Transverse colon (tissue), 4 donors: Measurements from ENCODE around the gene APBA3. TPM values are rescaled to one million over a fixed set of nuclear protein-coding genes. Genes with fewer than 3 reads are reported as not detected.

Source experiments
- DNase-seq: peaks from one replicate; pipeline ENCODE4 v3.0.0-alpha.2; 2019
- H3K27ac ChIP-seq, 4 donors: fragments of 200-600 bp; sonication (generic); 2 replicates each; pipeline ENCODE4 v1.5.1; 2016 to 2018; ENCODE audit warnings: inconsistent platforms in 4 of 4
- H3K27me3 ChIP-seq: fragments of 200-600 bp; sonication (generic); 2 replicates; pipeline ENCODE4 v1.5.1; 2017; ENCODE audit warnings: inconsistent platforms
- H3K36me3 ChIP-seq, 4 donors: fragments of 200-600 bp; sonication (generic); 2 replicates each; pipeline ENCODE4 v1.5.1; 2017 to 2019; ENCODE audit warnings: inconsistent platforms in 4 of 4
- H3K4me1 ChIP-seq, 4 donors: fragments of 200-600 bp; sonication (generic); 2 replicates each; pipeline ENCODE4 v1.5.1; 2017 to 2020; ENCODE audit warnings: inconsistent platforms in 4 of 4
- H3K4me3 ChIP-seq, 4 donors: fragments of 200-600 bp; sonication (generic); 1 replicate in 1 of 4; 2 replicates in 3 of 4; pipeline versions ENCODE4 v1.5.1 to v1.6.1; 2017 to 2019; ENCODE audit warnings: inconsistent platforms in 4 of 4
- H3K9me3 ChIP-seq, 2 donors: fragments of 200-600 bp; sonication (generic); 2 replicates each; pipeline ENCODE4 v1.5.1; 2017 to 2019; ENCODE audit warnings: inconsistent platforms in 2 of 2
- CTCF ChIP-seq, 5 experiments: fragments of 200-600 bp in 3 of 5; fragments of 450-650 bp in 2 of 5; sonication (generic) in 3 of 5; IDR thresholded peaks; 1 replicate in 2 of 5; 2 replicates in 3 of 5; pipeline ENCODE4 v1.5.1; 2016 to 2017; ENCODE audit warnings: antibody characterized with exemption in 5 of 5, inconsistent platforms in 3 of 5, mild to moderate bottlenecking in 2 of 5, moderate library complexity in 1 of 5
- EP300 ChIP-seq: sonication (generic); formaldehyde crosslinking; IDR thresholded peaks from one replicate; pipeline ENCODE4 v1.6.1; 2017; ENCODE audit warnings: antibody characterized with exemption, low read depth
- POLR2A ChIP-seq: fragments of 450-650 bp; IDR thresholded peaks from one replicate; pipeline ENCODE4 v1.6.1; 2016; ENCODE audit warnings: antibody characterized with exemption, mild to moderate bottlenecking, moderate library complexity
- POLR2AphosphoS5 ChIP-seq, 3 donors: sonication (generic); formaldehyde crosslinking; IDR thresholded peaks; one replicate each; pipeline ENCODE4 v1.6.1; 2016; ENCODE audit warnings: antibody characterized with exemption in 3 of 3
- WGBS, 2 donors: methylation state at CpG; one replicate each; pipeline ENCODE4 v1.1.5; 2018; ENCODE audit warnings: low coverage in 1 of 2; 5-methylcytosine and 5-hydroxymethylcytosine counted together
- in situ Hi-C, 4 donors: fragments of 200-750 bp; cut with MboI; loops; one replicate each; pipeline versions ENCODE4 v1.15.0 to v1.15.1; 2017; ENCODE audit warnings: low sequenced_read_pairs in 3 of 4, low pct_ligation_motif_present in 1 of 4, low pct_unique_long_range_greater_than_20kb in 1 of 4
- intact Hi-C: fragments of 100-400 bp; cut with DNase I; formaldehyde crosslinking; loops from one replicate; pipeline ENCODE4 v1.15.1; 2023; ENCODE audit warnings: low total_unique reads
- total RNA-seq, 4 donors: library from RNA; depleted of rRNA; stranded (reverse); fragments of >200 nt; gene quantifications; one replicate each; pipeline ENCODE4 v1.1.0, GENCODE V29; 2016

The APBA3 gene
- total RNA-seq, 4 donors from 2014 or later = 24.0 to 284 (median 95.7) TPM

GRCh38 chr19:3803986-3804385, 42.5 kb upstream of the APBA3 start:
- Histone ChIP-seq H3K27me3 (peaks cover 37% of the 10 kb centered on the region), H3K9me3 (no peaks in the 10 kb centered on the region), H3K36me3 (no peaks in the 10 kb centered on the region), H3K4me3 (no peak overlapping the region), H3K27ac (no peak overlapping the region), H3K4me1 (peaks cover 5 to 12% (median 8%) of the 10 kb centered on the region in 4 donors)
- DNase-seq = no peak
- intact Hi-C loops = no loop called here
- WGBS, 2 donors = 78% methylated on average over 10 of the region's 10 CpGs; no CpG with 5 or more reads in 1 of the 2 donors
- no peak for TF ChIP-seq CTCF (IDR thresholded peaks at IDR 0.05)
- no peak for TF ChIP-seq EP300
- TF ChIP-seq POLR2AphosphoS5 (IDR thresholded peaks at IDR 0.05) = no peak
- TF ChIP-seq POLR2A = no peak
- in situ Hi-C loops = no loop called here

- Histone ChIP-seq H3K9me3 (no peaks in the 10 kb centered on the region), H3K4me3 (no peak overlapping the region), H3K4me1 (peaks cover 5 to 12% (median 8%) of the 10 kb centered on the region in 4 donors), H3K36me3 (no peaks in the 10 kb centered on the region), H3K27me3 (peaks cover 44% of the 10 kb centered on the region), H3K27ac (no peak overlapping the region)
- intact Hi-C loops (no loop called here), in situ Hi-C loops (no loop called here)
- TF ChIP-seq CTCF (IDR thresholded peaks at IDR 0.05) (no peak), EP300 (no peak), POLR2A (no peak), POLR2AphosphoS5 (IDR thresholded peaks at IDR 0.05) (no peak)
- WGBS, 2 donors = 80 to 92% methylated on average over 5 to 22 of the region's 24 CpGs
- DNase-seq = no peak
These were observed 41.8 kb upstream of the APBA3 start for GRCh38 chr19:3803114-3803888.

GRCh38 chr19:3801412-3802096, 40.1 kb upstream of the APBA3 start:
- TF ChIP-seq POLR2AphosphoS5 (IDR thresholded peaks at IDR 0.05) (no peak), CTCF (IDR thresholded peaks at IDR 0.05) (no peak), EP300 (no peak), POLR2A (no peak)
- 4% methylated on average over 44 of the region's 46 CpGs; no CpG with 5 or more reads in 1 of the 2 donors for WGBS, 2 donors
- peaks cover 3 to 4% of the 10 kb centered on the region in 2 donors for H3K9me3 ChIP-seq
- H3K4me3 ChIP-seq = peak overlapping the region in 1 of 4 donors; percentile 7
- intact Hi-C loops (no loop called here), in situ Hi-C loops (no loop called here)
- peaks cover 5 to 12% (median 8%) of the 10 kb centered on the region in 4 donors for H3K4me1 ChIP-seq
- H3K27ac ChIP-seq = no peak overlapping the region
- peaks cover 49% of the 10 kb centered on the region for H3K27me3 ChIP-seq
- no peaks in the 10 kb centered on the region for H3K36me3 ChIP-seq
- peak; percentile 37 for DNase-seq

GRCh38 chr19:3800996-3801395, 39.5 kb upstream of the APBA3 start:
- Histone ChIP-seq H3K9me3 (peaks cover 7% of the 10 kb centered on the region in 2 donors), H3K27ac (no peak overlapping the region), H3K36me3 (no peaks in the 10 kb centered on the region), H3K4me1 (peaks cover 5 to 12% (median 8%) of the 10 kb centered on the region in 4 donors), H3K27me3 (peaks cover 49% of the 10 kb centered on the region), H3K4me3 (peak overlapping the region in 1 of 4 donors; percentile 7)
- intact Hi-C loops (no loop called here), in situ Hi-C loops (no loop called here)
- no peak for TF ChIP-seq POLR2AphosphoS5 (IDR thresholded peaks at IDR 0.05)
- TF ChIP-seq EP300 = no peak
- TF ChIP-seq CTCF (IDR thresholded peaks at IDR 0.05) = no peak
- no peak for TF ChIP-seq POLR2A
- no peak for DNase-seq
- 45 to 70% methylated on average over 2 to 20 of the region's 21 CpGs for WGBS, 2 donors
